LHCN-M2 (cell line): ENCODE results near the gene ZBTB42. TPM values are rescaled to one million over a fixed set of nuclear protein-coding genes. Genes with fewer than 3 reads are reported as not detected.
"Not testable (repeated sequence)": the region's sequence is repeated elsewhere in the genome, so short reads cannot be mapped to it uniquely, and the experiment has no call there.

Source experiments
- DNase-seq: peaks from one replicate; pipeline ENCODE4 v3.0.0-alpha.2; 2012; ENCODE audit warnings: low read depth
- total RNA-seq: library from RNA; depleted of rRNA; stranded (reverse); fragments of >200 nt; gene quantifications from 2 replicates; pipeline ENCODE4 v1.2.3, GENCODE V29; 2014; rRNA removed

ZBTB42 gene
- total RNA-seq, 1 experiment from 2014 or later, result 2.8 TPM

- not testable (repeated sequence) for DNase-seq
Observed at GRCh38 chr14:104836171-104836935, 35.5 kb downstream of the ZBTB42 start.

GRCh38 chr14:104841730-104842129 lies 40.8 kb downstream of the ZBTB42 start:
- DNase-seq, result no peak

- DNase-seq, result no peak
Observed at GRCh38 chr14:104843006-104843405, 42.1 kb downstream of the ZBTB42 start.

GRCh38 chr14:104843442-104844305 lies 42.8 kb downstream of the ZBTB42 start:
- no peak for DNase-seq

GRCh38 chr14:104844306-104845032 lies 43.6 kb downstream of the ZBTB42 start:
- DNase-seq, result no peak

GRCh38 chr14:104845033-104845666 lies 44.2 kb downstream of the ZBTB42 start:
- no peak for DNase-seq

- DNase-seq, result peak; percentile 69
Observed at GRCh38 chr14:104845834-104846441, 45.0 kb downstream of the ZBTB42 start.

GRCh38 chr14:104852280-104852663 lies 51.4 kb downstream of the ZBTB42 start:
- DNase-seq, result no peak

Other genes with a start within 250 kb of the ZBTB42 start
- not detected in 2 replicates for gene C14orf180, start 221.3 kb upstream of the ZBTB42 start, total RNA-seq
- gene TMEM179, start 196.3 kb upstream of the ZBTB42 start, total RNA-seq, result not detected in 2 replicates
- gene INF2, start 111.5 kb upstream of the ZBTB42 start, total RNA-seq, result 78.1 and 87.8 TPM in 2 replicates
- 2.5 and 2.8 TPM in 2 replicates for gene ADSS1, start 76.9 kb upstream of the ZBTB42 start, total RNA-seq
- 317 and 467 TPM in 2 replicates for gene SIVA1, start 48.0 kb upstream of the ZBTB42 start, total RNA-seq
- 205 and 222 TPM in 2 replicates for gene AKT1, start 5.4 kb upstream of the ZBTB42 start, total RNA-seq
- 30.3 and 32.7 TPM in 2 replicates for gene CEP170B, start 64.2 kb downstream of the ZBTB42 start, total RNA-seq
- not detected in 2 replicates for gene PLD4, start 123.8 kb downstream of the ZBTB42 start, total RNA-seq
- gene AHNAK2, start 177.3 kb downstream of the ZBTB42 start, total RNA-seq, result 65.9 and 88.2 TPM in 2 replicates
- gene CLBA1, start 184.7 kb downstream of the ZBTB42 start, total RNA-seq, result 9.4 and 10.8 TPM in 2 replicates
- gene CDCA4, start 220.0 kb downstream of the ZBTB42 start, total RNA-seq, result 63.1 and 63.6 TPM in 2 replicates